Activated CD4-positive, alpha-beta memory T cell treated with anti-CD3 and anti-CD28 coated beads for 36 hours (primary cell): ENCODE measurements around the gene TTC6. TPM values are rescaled to one million over a fixed set of nuclear protein-coding genes. Genes with fewer than 3 reads are reported as not detected.

Source experiments
- CTCF ChIA-PET: fragments of 350-600 bp; sonication (Branson Sonifier 250); formaldehyde crosslinking; loops from one replicate; lab custom pipeline; 2021; ENCODE audit warnings: antibody characterized with exemption, inconsistent platforms; lab: Charles Lee
- POLR2A ChIA-PET: fragments of 350-600 bp; sonication (Branson Sonifier 250); formaldehyde crosslinking; loops from one replicate; lab custom pipeline; 2021; ENCODE audit warnings: antibody characterized with exemption; lab: Charles Lee
- DNase-seq: peaks from one replicate; pipeline ENCODE4 v3.0.0-alpha.2; 2020
- H3K27ac Mint-ChIP-seq: one replicate; pipeline ENCODE4 v1.8.0; 2021; ENCODE audit warnings: mixed read lengths
- H3K27me3 Mint-ChIP-seq: one replicate; pipeline ENCODE4 v1.8.0; 2021; ENCODE audit warnings: mixed read lengths
- H3K36me3 Mint-ChIP-seq: one replicate; pipeline ENCODE4 v1.8.0; 2021; ENCODE audit warnings: mixed read lengths
- H3K4me1 Mint-ChIP-seq: one replicate; pipeline ENCODE4 v1.8.0; 2021; ENCODE audit warnings: low read depth, mixed read lengths
- H3K4me3 Mint-ChIP-seq: one replicate; pipeline ENCODE4 v1.8.0; 2021; ENCODE audit warnings: mild to moderate bottlenecking, mixed read lengths
- H3K9me3 Mint-ChIP-seq: one replicate; pipeline ENCODE4 v1.8.0; 2021; ENCODE audit warnings: mixed read lengths
- intact Hi-C: fragments of 100-400 bp; cut with micrococcal nuclease; formaldehyde crosslinking; loops from one replicate; pipeline ENCODE4 v1.15.1; 2023
- total RNA-seq, 2 experiments: library from RNA; stranded (reverse); gene quantifications; one replicate each; pipeline ENCODE4 v1.2.3, GENCODE V29; 2021

The TTC6 gene
- total RNA-seq, 2 experiments from 2014 or later = not detected

- H3K9me3 Mint-ChIP-seq = no peaks in the 10 kb centered on the region
- H3K4me3 Mint-ChIP-seq = no peak overlapping the region
- H3K27ac Mint-ChIP-seq = no peak overlapping the region
- H3K36me3 Mint-ChIP-seq = no peaks in the 10 kb centered on the region
- POLR2A ChIA-PET = no interaction called here
- CTCF ChIA-PET = no interaction called here
- DNase-seq = no peak
- H3K27me3 Mint-ChIP-seq = no peaks in the 10 kb centered on the region
- intact Hi-C loops = no loop called here
- no peaks in the 10 kb centered on the region for H3K4me1 Mint-ChIP-seq
Measured at GRCh38 chr14:37571391-37571790, 24.0 kb upstream of the TTC6 start.

DNA sequence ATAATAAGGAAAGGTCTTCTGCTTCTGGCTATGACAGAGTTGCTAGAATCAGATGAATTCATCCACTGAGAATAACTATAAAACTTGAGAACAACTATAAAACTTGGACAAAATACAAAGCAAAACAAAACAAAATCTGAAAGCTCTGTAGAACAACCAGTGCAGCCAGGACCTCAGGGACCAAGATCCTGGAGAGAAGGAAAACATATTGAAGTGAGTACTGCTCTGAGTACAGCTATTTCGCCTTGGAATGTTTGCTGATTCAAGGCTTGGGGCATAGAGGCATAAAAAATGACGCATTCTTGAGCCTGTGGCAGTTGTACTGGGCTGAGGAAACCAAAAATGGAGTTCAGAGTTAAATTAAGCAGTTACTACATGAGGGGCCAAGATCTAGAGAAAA is 22.1 kb upstream of the TTC6 start:
- intact Hi-C loops = no loop called here

GRCh38 chr14:37579274-37579673 is 16.2 kb upstream of the TTC6 start:
- Mint-ChIP-seq H3K27ac (no peak overlapping the region), H3K9me3 (no peaks in the 10 kb centered on the region), H3K27me3 (peaks cover 11% of the 10 kb centered on the region), H3K4me3 (no peak overlapping the region), H3K36me3 (no peaks in the 10 kb centered on the region), H3K4me1 (no peaks in the 10 kb centered on the region)
- POLR2A ChIA-PET = no interaction called here
- CTCF ChIA-PET = no interaction called here
- no peak for DNase-seq
- intact Hi-C loops = no loop called here

More for the DNA sequence above, 22.1 kb upstream of the TTC6 start:
- H3K4me1 Mint-ChIP-seq = no peaks in the 10 kb centered on the region
- CTCF ChIA-PET = no interaction called here
- no peak overlapping the region for H3K4me3 Mint-ChIP-seq
- H3K27me3 Mint-ChIP-seq = no peaks in the 10 kb centered on the region
- no peaks in the 10 kb centered on the region for H3K9me3 Mint-ChIP-seq
- POLR2A ChIA-PET = no interaction called here
- no peaks in the 10 kb centered on the region for H3K36me3 Mint-ChIP-seq
- H3K27ac Mint-ChIP-seq = no peak overlapping the region
- DNase-seq = no peak

DNA sequence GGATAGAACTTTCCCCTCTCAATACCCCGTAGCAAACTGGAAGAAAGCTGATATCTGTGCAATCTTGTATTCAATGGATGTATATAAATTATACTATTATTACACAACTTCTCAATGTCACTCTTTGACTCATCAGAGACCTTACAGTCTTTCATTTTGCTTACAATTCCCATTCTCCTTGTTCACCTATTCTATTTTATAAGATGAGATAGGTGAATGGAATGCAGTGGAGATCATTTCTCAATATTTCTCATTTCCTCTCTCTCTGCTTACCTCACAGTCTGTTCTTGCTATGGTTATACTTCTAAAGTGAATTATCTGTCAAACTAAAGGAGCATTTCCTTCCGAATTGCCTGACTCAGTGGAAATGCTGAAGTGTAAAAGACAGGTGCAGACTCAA is 15.3 kb upstream of the TTC6 start:
- H3K4me1 Mint-ChIP-seq = no peaks in the 10 kb centered on the region
- no peaks in the 10 kb centered on the region for H3K9me3 Mint-ChIP-seq
- H3K27me3 Mint-ChIP-seq = peaks cover 17% of the 10 kb centered on the region
- POLR2A ChIA-PET = no interaction called here
- no peaks in the 10 kb centered on the region for H3K36me3 Mint-ChIP-seq
- CTCF ChIA-PET = no interaction called here
- intact Hi-C loops = no loop called here
- no peak overlapping the region for H3K4me3 Mint-ChIP-seq
- no peak overlapping the region for H3K27ac Mint-ChIP-seq
- DNase-seq = no peak

DNA sequence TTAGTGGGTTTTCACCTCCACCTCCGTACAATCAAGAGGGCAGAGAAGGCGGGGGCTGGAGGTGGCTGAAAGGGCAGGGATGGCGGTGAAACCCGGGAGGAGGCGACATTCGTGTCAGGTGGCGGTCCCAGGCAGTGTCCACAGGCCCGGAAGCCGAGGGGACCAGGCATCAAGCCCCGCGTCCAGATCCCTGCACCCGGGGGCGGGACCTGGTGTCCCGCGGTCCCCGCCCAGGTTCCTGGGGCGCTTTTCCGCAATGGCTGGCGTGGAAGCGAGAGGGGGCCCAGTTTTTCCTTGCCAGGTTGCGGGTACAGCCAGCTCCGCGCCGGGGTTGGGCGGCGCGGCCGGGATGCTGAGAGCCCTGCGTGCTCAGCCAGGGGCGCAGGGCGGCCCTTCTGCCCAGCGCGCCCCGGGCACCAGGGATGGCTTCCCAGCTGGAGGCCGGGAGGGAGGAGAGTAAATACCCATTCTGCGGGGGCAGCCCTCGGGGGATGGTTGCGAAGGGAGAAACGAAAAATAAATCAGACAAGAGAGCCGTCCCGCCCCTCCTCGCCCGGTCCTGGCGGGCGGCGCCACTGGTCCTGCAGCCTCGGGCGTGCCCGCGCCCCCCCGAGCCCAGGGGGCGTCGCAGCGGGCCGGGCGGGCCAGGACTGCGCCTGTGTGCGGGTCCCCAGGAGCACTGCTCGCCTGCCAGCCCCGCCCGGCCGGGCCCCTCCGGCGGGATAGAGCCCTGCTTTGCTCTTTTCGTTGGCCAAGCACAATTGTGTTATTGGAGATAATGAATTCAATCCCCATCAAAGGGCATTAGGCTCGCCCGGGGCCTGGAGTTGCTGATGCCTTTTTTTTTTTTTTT is 11.8 kb upstream of the TTC6 start:
- H3K27ac Mint-ChIP-seq = no peak overlapping the region
- CTCF ChIA-PET = no interaction called here
- DNase-seq = no peak
- H3K36me3 Mint-ChIP-seq = peaks cover 4% of the 10 kb centered on the region
- H3K9me3 Mint-ChIP-seq = no peaks in the 10 kb centered on the region
- intact Hi-C loops = no loop called here
- H3K4me3 Mint-ChIP-seq = no peak overlapping the region
- H3K4me1 Mint-ChIP-seq = no peaks in the 10 kb centered on the region
- H3K27me3 Mint-ChIP-seq = peaks cover 43% of the 10 kb centered on the region
- POLR2A ChIA-PET = no interaction called here

- Mint-ChIP-seq H3K9me3 (no peaks in the 10 kb centered on the region), H3K4me1 (no peaks in the 10 kb centered on the region), H3K27ac (no peak overlapping the region), H3K4me3 (no peak overlapping the region), H3K36me3 (peaks cover 5% of the 10 kb centered on the region), H3K27me3 (peaks cover 50% of the 10 kb centered on the region)
- intact Hi-C loops = loop anchor here (1.0 kb wide), 1 partner anchor 12 kb away; no protein-coding TSS in a partner anchor
- no peak for DNase-seq
- POLR2A ChIA-PET = no interaction called here
- CTCF ChIA-PET = no interaction called here
Measured at GRCh38 chr14:37584211-37585100, 11.0 kb upstream of the TTC6 start.

- intact Hi-C loops = loop anchor here (1.0 kb wide), 1 partner anchor 11 kb away; no protein-coding TSS in a partner anchor
- H3K27me3 Mint-ChIP-seq = peaks cover 52% of the 10 kb centered on the region
- CTCF ChIA-PET = no interaction called here
Measured at GRCh38 chr14:37585101-37585511, 10.3 kb upstream of the TTC6 start.

DNA sequence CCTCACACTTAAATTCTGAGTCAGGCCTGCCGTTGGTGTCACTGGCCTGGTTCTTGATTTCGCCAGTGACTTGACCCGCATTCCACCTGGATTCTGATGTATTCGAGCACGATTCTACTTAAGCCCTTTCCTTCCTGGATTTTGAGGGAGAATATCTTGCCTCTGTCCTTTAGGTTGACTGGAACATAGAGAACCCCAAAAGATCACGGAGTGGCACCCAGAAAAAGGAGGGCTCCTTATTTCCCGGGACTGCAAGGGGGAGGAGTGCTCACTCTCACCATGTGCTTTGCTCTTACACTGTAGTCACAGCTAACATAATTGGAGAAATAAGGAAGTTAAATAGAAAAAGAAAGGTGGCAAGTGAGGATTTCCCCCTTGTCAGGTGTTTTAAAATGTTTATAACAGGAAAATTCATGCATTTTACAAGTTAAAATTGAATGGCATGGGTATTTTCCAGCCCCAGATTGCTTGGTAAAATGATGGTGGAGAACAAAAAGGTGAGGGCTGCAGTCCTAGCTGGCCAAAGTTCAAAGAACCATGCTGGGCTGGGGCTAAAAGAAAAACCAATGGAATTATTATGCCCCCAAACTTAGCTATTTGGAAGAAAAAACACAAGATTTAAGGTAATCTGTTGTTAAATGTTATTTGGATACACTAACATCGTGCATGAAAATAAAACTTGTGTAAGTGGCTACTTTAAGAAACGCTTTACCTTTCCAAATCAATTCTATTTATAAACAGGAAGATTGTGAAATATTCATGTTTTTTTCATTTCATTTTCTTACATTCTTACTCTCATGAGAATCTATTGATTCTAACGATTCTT is 9.2 kb upstream of the TTC6 start:
- intact Hi-C loops = loop anchor here (1.0 kb wide), 1 partner anchor 10 kb away; no protein-coding TSS in a partner anchor
- peaks cover 61% of the 10 kb centered on the region for H3K27me3 Mint-ChIP-seq
- no peaks in the 10 kb centered on the region for H3K4me1 Mint-ChIP-seq
- peaks cover 2% of the 10 kb centered on the region for H3K9me3 Mint-ChIP-seq
- H3K4me3 Mint-ChIP-seq = no peak overlapping the region
- H3K27ac Mint-ChIP-seq = no peak overlapping the region
- DNase-seq = no peak
- ChIA-PET CTCF (no interaction called here), POLR2A (no interaction called here)
- peaks cover 10% of the 10 kb centered on the region for H3K36me3 Mint-ChIP-seq

More at GRCh38 chr14:37585101-37585511, 10.3 kb upstream of the TTC6 start:
- H3K4me1 Mint-ChIP-seq = no peaks in the 10 kb centered on the region
- peak overlapping the region; percentile 33 for H3K27ac Mint-ChIP-seq
- H3K4me3 Mint-ChIP-seq = no peak overlapping the region
- peaks cover 5% of the 10 kb centered on the region for H3K36me3 Mint-ChIP-seq
- POLR2A ChIA-PET = no interaction called here
- peaks cover under 1% of the 10 kb centered on the region for H3K9me3 Mint-ChIP-seq
- DNase-seq = no peak

GRCh38 chr14:37586797-37587130 is 8.7 kb upstream of the TTC6 start:
- no peak overlapping the region for H3K27ac Mint-ChIP-seq
- POLR2A ChIA-PET = no interaction called here
- DNase-seq = no peak
- intact Hi-C loops = no loop called here
- H3K4me3 Mint-ChIP-seq = no peak overlapping the region
- CTCF ChIA-PET = no interaction called here
- H3K36me3 Mint-ChIP-seq = peaks cover 12% of the 10 kb centered on the region
- peaks cover 3% of the 10 kb centered on the region for H3K9me3 Mint-ChIP-seq
- peaks cover 59% of the 10 kb centered on the region for H3K27me3 Mint-ChIP-seq
- H3K4me1 Mint-ChIP-seq = no peaks in the 10 kb centered on the region

DNA sequence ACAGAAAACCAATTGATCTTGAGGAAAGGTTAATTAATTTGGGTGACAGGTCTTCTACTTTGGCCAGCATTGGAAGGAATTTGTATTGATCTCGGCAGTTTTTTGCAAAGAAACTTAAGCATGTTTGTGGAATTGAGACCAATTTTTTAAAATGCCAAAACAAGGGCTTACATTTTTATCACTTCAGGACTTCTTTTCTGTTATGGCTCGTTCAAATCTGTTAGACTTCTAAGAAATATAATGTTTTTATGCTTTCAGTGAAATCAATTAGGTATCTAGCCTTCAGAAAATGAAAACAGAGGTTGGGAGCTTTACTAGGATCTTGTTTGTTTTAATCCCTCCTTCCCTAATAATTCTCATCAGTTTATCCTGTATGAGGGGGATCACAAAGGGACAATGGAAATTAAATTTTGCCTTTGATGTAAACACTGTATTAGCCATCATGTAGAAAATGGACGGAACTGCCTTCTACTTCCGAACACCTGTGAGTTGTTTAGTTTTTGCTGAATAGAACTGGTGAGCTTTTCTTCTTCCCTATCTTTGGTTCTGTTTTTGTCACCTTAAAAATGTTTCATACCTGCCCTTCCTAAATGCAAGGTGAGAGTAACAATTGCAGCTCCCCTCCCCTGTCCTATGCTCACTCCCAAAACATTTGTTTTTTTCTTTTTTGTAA is 8.2 kb upstream of the TTC6 start:
- Mint-ChIP-seq H3K27me3 (peaks cover 62% of the 10 kb centered on the region), H3K36me3 (peaks cover 15% of the 10 kb centered on the region), H3K27ac (no peak overlapping the region), H3K4me3 (no peak overlapping the region), H3K4me1 (no peaks in the 10 kb centered on the region), H3K9me3 (peaks cover 3% of the 10 kb centered on the region)
- no peak for DNase-seq
- ChIA-PET CTCF (no interaction called here), POLR2A (no interaction called here)
- intact Hi-C loops = no loop called here

DNA sequence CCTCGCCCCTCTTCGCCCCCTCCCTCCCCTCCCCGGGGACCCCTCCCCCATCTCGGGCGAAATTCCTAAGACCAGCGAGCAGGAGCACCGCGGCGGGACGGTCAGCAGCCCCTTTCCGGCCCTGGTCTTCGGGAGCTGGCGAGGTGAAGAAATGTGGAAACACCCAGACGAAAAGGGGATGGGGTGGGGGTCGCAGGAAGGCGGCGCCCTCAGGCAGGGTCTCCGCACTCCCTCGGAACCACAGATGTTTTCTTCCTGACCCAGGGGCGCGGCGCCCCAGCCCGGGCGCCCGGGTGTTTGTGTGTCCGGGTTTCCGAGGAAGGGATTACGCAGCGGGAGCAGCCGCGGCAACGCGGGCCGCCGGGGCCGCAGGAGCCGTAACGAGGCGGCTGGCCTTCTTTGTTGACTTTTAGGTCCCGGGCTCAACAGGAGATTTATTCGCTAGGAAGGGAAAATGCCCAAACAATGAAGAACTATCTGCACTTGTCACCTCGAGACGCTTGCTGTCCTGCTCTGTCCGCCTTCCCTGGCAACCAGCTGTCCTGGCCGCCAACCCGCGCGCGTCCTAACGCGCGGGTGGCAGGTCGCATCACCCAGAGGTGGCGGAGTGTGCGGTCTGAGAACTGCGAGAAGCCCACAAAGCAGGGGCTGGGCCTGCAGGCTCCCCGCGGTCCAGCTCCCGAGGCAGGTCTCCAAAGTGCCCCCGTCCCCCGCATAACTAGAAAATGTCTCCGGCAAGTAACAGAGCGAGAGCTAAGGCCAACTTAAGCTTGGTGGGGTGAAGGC is 7.4 kb upstream of the TTC6 start:
- no peak for DNase-seq
- ChIA-PET CTCF (no interaction called here), POLR2A (no interaction called here)
- Mint-ChIP-seq H3K4me1 (peaks cover 3% of the 10 kb centered on the region), H3K36me3 (peaks cover 22% of the 10 kb centered on the region), H3K9me3 (peaks cover 3% of the 10 kb centered on the region), H3K4me3 (no peak overlapping the region), H3K27me3 (peaks cover 69% of the 10 kb centered on the region), H3K27ac (no peak overlapping the region)
- intact Hi-C loops = no loop called here
